Measurements from ENCODE around the gene PTPRR.

GRCh38 chr12:70706611-70707010 is 213.9 kb downstream of the PTPRR start:
- TF ChIP-seq SMAD3 (CRISPR knock-in tag; IDR thresholded peaks at IDR 0.05; ENCODE audit: borderline replicate concordance) (no peak), USF2 (CRISPR knock-in tag; IDR thresholded peaks at IDR 0.05) (no peak), NR2C2 (CRISPR knock-in tag; IDR thresholded peaks at IDR 0.05) (no peak), CTCF (IDR thresholded peaks at IDR 0.05) (no peak), ZNF138 (CRISPR knock-in tag; conservative IDR thresholded peaks at IDR 0.05) (no peak), ZBTB21 (CRISPR knock-in tag; IDR thresholded peaks at IDR 0.05; ENCODE audit: borderline replicate concordance) (no peak), RORB (CRISPR knock-in tag; IDR thresholded peaks at IDR 0.05) (no peak), ESRRA (CRISPR knock-in tag; IDR thresholded peaks at IDR 0.05; ENCODE audit: borderline replicate concordance) (no peak), ELF4 (CRISPR knock-in tag; IDR thresholded peaks at IDR 0.05; ENCODE audit: low read depth) (no peak), ZNF423 (CRISPR knock-in tag; IDR thresholded peaks at IDR 0.05) (no peak), ETV6 (CRISPR knock-in tag; IDR thresholded peaks at IDR 0.05) (no peak), MLX (CRISPR knock-in tag; IDR thresholded peaks at IDR 0.05) (no peak), NFE2L1 (CRISPR knock-in tag; IDR thresholded peaks at IDR 0.05) (no peak), EMX1 (CRISPR knock-in tag; IDR thresholded peaks at IDR 0.05) (no peak)

Measured in WTC11 (cell line).